HS-27A (cell line): ENCODE data around the gene PSMA7.

Experiments
- DNase-seq: peaks from one replicate; pipeline ENCODE4 v3.0.0-alpha.2; 2012; ENCODE audit warnings: low read depth, missing footprints

PSMA7 gene

GRCh38 chr20:62143081-62143956 is at the start of gene PSMA7, which contains the start of gene SS18L1:
TSS of gene PSMA7 (minus strand) at chr20:62143394. CDS start at chr20:62143303, 91 bp downstream.
TSS of gene SS18L1 (plus strand) at chr20:62143769. CDS start at chr20:62143821, 52 bp downstream.
- no peak for DNase-seq

- DNase-seq: no peak
Observed at GRCh38 chr20:62192635-62193034, 49.4 kb upstream of the PSMA7 start.

GRCh38 chr20:62191781-62192559 is 48.8 kb upstream of the PSMA7 start:
- no peak for DNase-seq

- DNase-seq: no peak
Observed at GRCh38 chr20:62190639-62191411, 47.6 kb upstream of the PSMA7 start.

GRCh38 chr20:62186887-62187866 is 44.0 kb upstream of the PSMA7 start:
- DNase-seq: no peak

- no peak for DNase-seq
Observed at GRCh38 chr20:62186096-62186426, 42.9 kb upstream of the PSMA7 start.

- DNase-seq: no peak
Observed at GRCh38 chr20:62183426-62184142, 40.4 kb upstream of the PSMA7 start.

- DNase-seq: peak; percentile 87
Observed at GRCh38 chr20:62182469-62183425, 39.6 kb upstream of the PSMA7 start, which contains the start of gene MTG2. TSS of gene MTG2 (plus strand) at chr20:62183028. CDS start at chr20:62193421, 10,393 bp downstream.

GRCh38 chr20:62181808-62182207 is 38.6 kb upstream of the PSMA7 start:
- no peak for DNase-seq

GRCh38 chr20:62179162-62179504 is 35.9 kb upstream of the PSMA7 start:
- DNase-seq: no peak

- DNase-seq: no peak
Observed at GRCh38 chr20:62178316-62179161, 35.3 kb upstream of the PSMA7 start.

GRCh38 chr20:62177307-62177706 is 34.1 kb upstream of the PSMA7 start:
- DNase-seq: no peak

- DNase-seq: no peak
Observed at GRCh38 chr20:62176866-62177265, 33.7 kb upstream of the PSMA7 start.

- DNase-seq: no peak
Observed at GRCh38 chr20:62175711-62176110, 32.5 kb upstream of the PSMA7 start.

- DNase-seq: no peak
Observed at GRCh38 chr20:62174870-62175624, 31.9 kb upstream of the PSMA7 start.

GRCh38 chr20:62174021-62174804 is 31.0 kb upstream of the PSMA7 start:
- no peak for DNase-seq

- no peak for DNase-seq
Observed at GRCh38 chr20:62172666-62173065, 29.5 kb upstream of the PSMA7 start.
